Stimulated activated CD4-positive, alpha-beta T cell treated with anti-CD3 and anti-CD28 coated beads, TNF-alpha, amount 100 ng/mL, for 48 hours (primary cell): ENCODE data around the gene SLC25A17.
"Not testable (repeated sequence)": the region's sequence is repeated elsewhere in the genome, so short reads cannot be mapped to it uniquely, and the experiment has no call there.

ENCODE experiments used
- DNase-seq, 3 donors: peaks; one replicate each; pipeline ENCODE4 v3.0.0-alpha.2; 2020; ENCODE audit warnings: low read depth in 3 of 3

The SLC25A17 gene, protein sequence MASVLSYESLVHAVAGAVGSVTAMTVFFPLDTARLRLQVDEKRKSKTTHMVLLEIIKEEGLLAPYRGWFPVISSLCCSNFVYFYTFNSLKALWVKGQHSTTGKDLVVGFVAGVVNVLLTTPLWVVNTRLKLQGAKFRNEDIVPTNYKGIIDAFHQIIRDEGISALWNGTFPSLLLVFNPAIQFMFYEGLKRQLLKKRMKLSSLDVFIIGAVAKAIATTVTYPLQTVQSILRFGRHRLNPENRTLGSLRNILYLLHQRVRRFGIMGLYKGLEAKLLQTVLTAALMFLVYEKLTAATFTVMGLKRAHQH

DNA sequence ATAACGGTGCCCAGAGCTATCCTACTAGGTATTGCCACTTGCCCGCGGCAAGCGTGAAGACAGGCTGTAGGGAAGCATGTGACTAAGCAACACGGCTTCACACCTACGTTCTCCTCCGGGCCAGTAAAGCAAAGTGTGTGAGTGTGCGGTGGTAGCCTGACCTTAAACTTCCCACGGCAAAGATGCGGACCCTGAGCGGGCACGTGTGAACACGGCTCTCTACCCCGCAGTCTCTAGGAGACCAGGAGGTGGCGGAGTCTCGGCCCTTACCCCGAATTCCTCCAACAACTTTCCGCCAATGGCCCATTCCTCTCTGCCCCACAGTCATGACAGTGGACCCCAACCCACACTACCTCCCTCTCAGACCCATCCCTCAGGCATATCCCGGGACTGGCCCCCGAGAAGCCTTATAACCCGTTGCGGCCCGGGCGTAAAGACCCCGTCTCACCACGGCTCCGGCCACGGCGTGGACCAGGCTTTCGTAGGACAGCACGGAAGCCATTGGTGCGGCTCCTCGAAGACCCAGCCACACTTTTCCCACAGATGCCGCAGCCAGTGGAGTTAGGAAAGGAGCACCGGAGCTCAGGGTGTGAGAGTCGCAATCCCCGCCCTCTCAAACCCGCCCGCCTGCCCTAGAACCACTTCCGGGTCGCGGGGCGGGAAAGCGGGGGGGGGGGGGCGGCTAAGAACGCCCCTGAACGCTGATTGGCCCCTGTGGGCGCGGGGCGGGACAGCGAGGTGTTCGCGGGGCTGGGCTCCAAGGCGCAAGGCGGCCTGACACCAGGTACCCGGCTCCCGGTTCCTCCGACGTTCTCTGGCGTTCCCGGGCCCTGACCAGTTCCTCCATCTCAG lies at the start of gene SLC25A17:
Gene SLC25A17, minus strand, starts transcription at position 600 of the 852 bp plus-strand sequence. Its CDS starts 98 bp downstream, at position 502.
- peak; percentile 72 to 89 (median 75) for DNase-seq

DNA sequence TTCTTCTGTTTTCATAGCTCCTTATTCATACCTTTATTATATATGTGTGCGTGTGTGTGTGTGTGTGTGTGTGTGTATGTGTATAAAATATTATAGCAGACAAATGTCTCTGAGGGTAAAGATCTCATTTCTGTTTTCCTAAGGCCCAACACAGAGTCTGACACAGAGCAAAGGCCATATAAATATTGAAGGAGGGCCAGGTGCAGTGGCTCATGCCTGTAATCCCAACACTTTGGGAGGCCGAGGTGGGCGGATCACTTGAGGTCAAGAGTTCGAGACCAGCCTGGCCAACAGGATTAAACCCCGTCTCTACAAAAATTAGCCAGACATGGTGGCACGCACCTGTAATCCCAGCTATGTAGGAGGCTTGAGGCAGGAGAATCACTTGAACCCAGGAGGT lies 49.2 kb upstream of the SLC25A17 start:
- DNase-seq, result not testable (repeated sequence)

DNA sequence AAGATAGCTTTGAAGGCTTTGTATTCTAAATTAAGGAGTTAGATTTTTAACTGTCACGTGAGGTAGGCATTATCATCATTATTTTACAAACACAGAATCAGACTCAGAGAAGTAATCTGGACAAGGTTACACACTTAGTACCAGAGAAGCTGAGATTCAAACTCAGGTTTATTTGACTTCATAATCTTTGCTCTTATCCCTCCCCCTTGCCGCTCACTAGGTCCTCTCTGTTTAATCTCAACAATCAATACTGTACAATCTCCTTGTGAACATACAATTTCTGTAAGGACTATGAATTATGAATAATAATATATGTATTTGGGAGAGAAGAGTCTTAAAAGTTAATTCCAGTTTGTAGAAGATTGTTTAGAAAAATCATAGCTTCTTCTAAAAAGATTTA lies 48.0 kb upstream of the SLC25A17 start:
- DNase-seq, result no peak

DNA sequence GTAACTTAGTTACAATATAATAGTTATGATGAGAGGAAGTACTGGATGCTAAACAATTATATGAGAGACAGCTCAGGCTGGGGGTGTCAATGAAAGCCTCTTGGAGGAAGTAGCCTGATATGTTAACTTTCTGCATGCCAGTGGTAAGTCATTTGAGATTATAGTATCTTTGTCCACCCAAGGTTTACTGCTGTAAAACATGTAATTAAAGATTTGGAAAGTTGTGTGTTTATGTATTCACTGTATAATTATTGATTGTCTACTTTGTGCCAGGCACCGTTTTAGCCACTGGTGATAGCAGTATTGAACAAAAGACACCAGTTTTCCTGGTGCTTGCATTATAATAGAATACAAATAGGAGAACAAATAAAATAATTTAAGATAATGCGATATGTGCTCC lies 43.4 kb upstream of the SLC25A17 start:
- DNase-seq, result no peak

DNA sequence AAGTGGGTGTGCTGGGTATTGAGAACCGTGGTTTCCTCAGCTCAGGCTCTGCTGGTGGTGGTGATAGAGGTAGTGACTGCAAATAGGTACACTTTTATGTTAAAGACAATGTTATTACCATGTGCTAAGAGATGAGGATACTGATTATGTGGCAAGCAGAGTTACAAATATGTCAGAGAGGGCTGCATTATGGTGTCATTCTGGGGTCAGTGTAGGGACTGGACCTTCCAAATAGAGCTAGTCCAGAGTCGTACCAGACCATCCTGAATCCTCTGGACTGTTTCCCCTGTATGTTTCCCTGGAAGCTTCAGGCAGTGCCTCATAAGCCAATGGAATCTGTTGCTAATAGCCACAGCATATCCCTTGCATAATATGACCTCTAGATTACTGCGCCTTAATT lies 42.9 kb upstream of the SLC25A17 start, which contains the start of gene DNAJB7:
Gene DNAJB7, minus strand, starts transcription at position 101 of the 400 bp plus-strand sequence. CDS start 119 bp downstream, outside the sequence.
- DNase-seq, result no peak

DNA sequence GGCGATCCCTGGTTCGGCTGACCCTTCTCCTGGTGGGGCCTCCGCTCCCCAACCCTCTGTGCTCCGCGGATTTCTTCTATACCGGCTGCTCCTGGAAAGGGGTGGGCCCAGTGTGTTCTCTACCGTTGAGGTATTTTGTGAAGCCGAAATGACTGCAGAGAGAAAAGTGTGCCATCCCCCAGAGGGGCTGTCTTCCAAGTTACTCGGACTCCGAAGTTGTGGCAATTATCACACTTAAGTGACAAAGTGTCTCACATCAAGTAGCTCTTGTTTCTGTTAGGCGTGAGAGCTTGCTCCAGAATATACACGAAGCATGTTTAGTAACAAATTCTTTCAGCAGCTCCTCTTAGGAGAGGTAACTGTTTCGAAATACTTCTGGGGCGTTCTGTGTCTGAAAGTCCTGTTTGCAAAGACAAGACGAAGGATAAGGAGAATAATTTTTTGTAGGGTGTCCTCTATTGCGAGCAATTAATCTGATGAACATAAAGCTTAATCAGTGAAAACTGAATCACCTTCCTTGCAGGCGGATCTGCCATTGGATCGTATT lies 38.2 kb upstream of the SLC25A17 start:
- DNase-seq, result no peak

DNA sequence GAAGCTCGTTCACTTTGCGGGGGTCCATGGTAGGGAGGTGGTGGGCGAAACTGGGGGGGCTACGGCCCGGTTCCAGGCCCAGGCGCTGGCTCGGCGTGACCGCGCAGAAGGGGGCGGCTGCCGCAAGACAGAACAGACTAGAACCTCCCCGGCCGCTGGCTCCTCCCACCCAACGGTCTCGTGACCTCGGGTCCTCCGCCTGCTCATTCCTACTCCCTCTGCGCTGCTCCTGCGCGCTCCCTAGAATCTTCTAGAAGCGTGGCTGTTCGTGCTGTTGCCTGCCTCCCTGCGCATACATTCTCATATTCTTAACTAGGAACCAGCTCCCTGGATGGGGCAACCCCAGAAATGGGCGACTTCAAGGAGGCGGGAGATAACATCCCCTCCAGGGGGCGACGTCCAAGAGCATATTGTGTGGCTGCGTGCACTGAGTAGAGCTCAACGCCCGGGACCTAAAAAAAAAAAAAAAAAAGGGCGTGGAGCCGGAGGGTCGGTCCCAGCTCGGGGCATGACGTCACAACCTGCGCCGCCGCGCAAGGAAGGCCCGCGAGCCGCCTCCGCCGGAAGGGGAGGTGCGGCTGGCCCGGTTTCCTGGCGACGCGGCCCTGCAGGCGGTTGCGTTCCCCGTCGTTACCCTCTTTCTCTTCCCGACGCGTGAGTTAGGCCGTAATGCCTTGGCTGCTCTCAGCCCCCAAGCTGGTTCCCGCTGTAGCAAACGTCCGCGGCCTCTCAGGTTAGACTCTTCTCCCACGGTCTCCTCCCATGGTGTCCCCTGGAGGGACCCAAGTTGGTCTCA lies 37.6 kb upstream of the SLC25A17 start, which contains the start of the genes ST13 and XPNPEP3:
Gene ST13, minus strand, starts transcription at position 127 of the 796 bp plus-strand sequence. Its CDS starts 99 bp downstream, at position 28.
Gene XPNPEP3, plus strand, starts transcription at position 636 of the 796 bp plus-strand sequence. Its CDS starts 34 bp downstream, at position 670.
- DNase-seq, result peak; percentile 91 to 95 (median 93)

DNA sequence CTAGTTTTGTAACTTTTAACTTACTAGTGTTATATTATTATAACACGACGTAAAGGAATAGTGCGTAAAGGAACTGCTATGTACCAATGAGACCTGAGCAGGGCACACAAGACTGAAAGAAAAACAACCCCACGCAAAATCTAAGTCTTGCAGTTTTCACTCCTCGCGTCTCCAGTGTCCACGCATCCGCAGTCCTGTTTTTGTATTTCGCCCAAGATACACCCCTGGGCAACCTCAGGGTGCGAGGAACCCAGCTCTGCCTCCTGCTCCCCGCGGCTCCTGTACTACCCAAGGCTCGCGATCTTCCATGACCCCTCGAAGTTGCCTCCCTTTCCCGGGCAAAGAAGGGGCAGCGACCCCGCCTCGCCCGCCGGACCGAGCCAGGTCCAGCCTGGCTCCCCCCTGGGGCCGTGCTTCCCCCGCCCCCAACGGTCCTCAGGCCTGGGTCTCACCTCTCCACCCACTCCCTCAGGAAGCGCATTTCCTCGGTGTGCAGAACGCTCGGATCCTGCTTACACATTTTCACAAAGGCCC lies 36.9 kb upstream of the SLC25A17 start:
- DNase-seq, result peak in 1 of 3 donors; percentile 24

DNA sequence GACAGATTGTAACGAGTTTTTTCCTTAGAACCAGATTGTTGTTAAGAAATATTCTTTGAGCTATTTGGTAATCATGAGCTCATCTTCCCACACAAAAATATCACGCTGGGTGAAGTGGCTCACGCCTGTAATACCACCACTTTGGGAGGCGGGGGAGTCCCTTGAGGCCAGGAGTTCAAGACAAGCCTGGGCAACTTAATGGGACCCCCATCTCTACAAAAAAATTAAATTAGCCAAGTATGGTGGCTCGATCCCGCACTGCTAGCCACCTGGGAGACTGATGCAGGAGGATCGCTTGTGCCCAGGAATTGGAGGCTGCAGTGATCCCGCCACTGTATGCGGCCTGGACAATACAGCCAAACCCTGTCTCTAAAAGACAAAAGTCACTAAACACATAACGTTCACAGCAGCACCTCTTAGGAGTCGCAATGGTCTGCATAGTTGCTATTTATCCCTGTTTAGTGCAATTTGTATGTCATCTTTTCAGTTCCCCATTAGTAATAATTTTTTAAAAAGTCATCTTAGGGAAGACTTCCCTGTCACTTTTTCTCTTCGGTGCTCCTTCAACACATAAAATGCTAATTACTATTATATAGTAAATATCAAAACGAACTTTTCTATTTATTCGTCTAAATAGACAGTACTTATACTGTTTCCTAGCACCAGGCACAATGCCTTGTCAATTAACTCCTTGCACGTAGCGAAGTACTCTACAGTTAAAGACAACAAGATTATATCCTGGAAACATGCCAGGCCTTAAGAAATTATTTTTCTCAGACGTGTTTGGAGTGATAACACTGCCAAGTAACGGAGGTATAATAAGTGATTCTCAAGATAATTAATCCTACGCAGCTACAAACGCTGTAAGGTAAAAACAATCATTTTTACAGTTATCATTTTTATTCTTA lies 36.2 kb upstream of the SLC25A17 start:
- peak in 1 of 3 donors; percentile 1 for DNase-seq

DNA sequence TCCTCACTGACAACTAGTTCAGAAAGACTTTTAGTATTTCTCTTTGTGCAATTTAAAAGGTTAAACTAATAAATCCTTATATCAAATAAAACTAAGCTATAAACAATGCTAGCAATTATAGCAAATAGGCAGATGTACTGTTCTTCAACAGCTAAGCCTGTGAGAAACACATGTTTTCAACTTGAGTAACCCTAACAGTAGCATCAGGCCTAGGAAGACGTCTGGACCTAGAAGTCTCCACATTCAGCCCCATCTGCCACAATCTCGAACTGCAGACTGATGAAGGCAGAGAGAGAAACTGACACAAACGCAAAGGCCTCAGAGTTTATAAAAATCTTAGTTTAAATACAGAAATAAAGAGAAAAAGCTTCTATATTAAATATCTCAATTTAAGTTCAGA lies 34.8 kb upstream of the SLC25A17 start:
- DNase-seq, result no peak

DNA sequence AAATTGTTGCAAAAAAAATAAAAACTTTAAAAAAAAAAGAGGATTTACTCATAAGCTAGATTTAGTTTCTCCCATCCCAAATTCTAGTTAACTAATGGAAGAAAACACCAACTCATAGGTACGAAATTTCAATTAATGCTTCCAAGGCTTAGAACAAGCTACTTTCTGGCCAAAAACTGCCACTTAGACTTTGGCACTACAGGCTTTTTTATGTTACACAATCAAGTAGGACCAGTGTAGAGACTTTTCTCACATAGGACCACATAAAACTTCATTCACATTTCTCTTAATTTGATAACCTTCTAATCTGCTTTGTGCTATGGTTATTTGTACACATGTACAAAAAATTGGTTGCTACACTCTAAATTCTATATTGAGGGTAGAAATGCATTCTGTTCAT lies 34.2 kb upstream of the SLC25A17 start:
- DNase-seq, result no peak

DNA sequence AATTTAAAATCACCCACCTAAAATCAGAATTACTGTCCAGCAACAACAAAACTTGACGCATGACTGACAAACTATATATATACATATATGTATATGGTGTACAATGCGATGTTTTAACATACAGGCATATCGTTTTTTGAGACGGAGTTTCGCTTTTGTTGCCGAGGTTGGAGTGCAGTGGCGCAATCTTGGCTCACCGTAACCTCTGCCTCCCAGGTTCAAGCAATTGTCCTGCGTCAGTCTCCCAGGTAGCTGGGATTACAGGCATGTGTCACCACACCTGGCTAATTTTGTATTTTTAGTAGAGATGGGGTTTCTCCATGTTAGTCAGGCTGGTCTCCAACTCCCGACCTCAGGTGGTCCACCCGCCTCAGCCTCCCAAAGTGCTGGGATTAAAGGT lies 26.7 kb upstream of the SLC25A17 start:
- DNase-seq, result not testable (repeated sequence)

DNA sequence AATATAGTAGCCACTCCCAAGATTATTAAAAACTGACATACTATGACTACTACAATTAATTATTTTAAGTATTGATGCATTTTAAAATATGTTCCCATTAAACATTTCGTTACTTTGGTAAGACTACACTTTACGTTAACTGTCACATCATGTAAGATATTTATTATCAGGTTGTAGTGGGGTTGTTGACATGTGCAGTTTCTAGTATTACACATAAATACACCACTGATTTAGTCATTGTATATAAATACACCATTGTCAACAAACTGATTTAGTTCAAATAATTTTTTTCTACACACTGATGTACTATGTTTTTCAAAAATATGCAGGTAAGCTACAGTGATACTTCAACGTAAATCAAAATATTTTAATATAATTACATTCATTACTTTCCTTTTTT lies 25.8 kb upstream of the SLC25A17 start:
- DNase-seq, result no peak

DNA sequence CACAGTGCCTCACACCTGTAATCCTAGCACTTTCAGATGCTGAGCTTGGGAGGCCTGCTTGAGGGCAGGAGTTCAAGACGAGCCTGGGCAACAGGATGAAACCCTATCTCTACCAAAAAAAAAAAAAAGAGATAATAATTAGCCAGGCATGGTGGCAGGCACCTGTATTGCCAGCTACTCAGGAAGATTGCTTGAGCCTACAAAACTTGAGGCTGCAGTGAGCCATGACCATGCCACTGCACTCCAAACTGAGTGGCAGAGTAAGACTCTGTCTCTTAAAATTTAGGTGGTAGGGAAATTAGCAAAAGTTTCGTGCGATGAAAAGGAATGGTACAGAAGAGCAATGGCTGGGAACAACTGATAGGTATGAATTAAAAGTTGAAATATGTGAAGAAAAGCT lies 19.3 kb upstream of the SLC25A17 start:
- no peak for DNase-seq

DNA sequence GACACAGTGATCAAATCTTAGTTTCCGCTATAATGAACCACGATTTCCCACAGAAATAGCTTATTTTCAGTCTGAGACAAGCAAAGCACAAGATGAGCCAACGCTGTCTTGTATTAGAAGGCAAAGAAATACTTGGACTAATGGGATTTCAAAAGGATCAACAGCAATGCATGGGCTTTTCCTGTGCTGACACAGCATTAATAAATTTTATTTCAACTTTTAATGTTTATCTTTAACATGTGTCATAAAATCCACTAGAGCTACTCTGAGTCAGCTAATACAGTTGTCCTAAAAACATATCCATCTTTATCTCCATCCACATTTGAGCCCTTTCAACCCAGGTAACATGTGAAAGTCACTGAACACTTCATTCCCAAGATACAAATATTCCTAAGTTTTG lies 15.5 kb upstream of the SLC25A17 start:
- no peak for DNase-seq

DNA sequence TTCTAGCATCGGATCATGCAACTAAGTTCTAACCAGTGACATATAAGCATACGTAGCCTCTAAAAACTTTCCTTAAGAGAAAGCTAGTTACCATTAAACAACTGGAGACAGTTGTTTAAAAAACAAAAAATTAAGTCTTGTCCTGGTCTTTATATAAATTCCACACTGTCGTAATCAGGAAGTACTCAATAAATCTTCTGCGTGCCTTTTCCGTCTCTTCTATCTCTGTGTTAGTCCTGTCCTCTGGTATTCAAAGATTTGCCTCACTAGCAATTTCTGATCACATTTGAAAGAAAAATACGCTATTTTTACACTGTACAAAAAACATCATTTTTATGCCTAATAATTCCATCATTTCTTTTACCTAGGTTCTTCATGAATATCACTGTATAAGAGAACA lies 10.0 kb upstream of the SLC25A17 start:
- no peak for DNase-seq

DNA sequence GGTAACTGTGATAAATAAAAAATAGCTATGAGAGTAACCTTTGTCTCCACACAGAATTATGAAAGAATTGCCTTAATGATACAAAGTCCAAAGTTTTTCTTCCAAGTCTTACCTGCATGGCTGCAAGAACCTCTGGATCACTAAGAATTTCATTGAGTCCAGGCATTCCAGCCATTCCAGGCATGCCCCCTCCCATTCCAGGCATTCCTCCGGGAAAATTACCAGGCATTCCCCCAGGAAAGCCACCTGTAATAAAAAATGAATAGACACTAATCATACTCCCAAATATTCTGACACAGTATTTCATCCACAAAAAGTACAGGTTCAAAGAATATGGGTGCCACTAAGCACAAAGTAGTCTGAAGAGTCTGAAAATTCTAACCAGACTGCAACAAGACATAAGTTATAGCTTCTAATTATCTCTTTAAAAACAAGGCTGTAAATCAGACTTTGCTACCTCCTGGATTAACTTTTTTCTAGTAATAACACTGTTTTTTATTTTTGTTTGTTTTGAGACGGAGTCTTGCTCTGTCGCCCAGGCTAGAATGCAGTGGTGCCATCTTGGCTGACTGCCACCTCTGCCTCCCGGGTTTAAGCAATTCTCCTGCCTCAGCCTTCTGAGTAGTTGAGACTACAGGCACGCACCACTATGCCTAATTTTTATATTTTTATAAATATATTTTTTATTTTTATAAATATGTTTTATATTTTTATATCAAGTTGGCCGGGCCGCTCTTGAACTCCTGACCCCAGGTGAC lies 8.0 kb upstream of the SLC25A17 start:
- DNase-seq, result no peak

DNA sequence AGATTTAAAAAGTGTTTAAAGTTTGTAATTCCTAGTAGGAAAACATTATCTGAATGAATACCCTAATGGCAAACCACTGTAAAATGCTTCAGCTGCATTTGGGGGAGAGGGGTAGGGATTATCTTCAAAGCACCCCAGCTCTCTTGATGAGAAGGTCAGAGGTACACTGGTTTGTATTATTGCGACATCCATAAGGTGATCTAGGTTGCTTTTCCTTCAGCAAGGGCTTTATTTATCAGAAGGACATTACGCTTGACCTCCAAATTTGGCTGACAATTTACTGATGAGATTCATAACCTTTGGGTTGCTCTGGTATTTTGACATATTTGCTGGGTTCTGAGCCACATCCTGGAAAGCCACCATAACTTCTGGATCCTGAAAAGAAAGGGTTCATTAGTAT lies 7.1 kb upstream of the SLC25A17 start:
- not testable (repeated sequence) for DNase-seq

DNA sequence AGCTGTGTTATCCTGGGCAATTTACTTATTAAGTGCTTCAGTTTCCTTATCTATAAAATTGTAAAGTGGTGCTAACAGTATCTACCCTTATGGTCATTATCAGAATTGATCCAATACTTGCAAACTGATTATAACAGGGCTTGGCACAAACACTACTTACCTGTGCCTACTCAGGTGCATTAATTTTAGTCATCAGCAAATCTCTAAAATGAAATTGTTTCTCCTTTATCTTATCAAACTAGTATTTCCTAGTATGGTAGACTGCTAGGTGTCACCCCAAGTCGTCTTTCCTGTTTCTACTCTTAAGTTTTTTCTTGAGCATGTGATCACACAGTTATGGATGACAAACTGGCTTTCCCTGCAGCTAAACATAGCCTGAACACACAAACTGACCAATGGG lies 4.3 kb upstream of the SLC25A17 start:
- DNase-seq, result no peak
